NCI-H1436 (cell line): ENCODE measurements around the gene PIK3R2.
A peak's percentile ranks its signal among the peaks of the same experiment; 100 is the strongest.

Source experiments
- DNase-seq: peaks from one replicate; lab custom pipeline; 2025; lab: John Stamatoyannopoulos, UW

Gene PIK3R2

GRCh38 chr19:18123819-18124218 lies 29.1 kb upstream of the PIK3R2 start:
- DNase-seq: no peak

GRCh38 chr19:18126097-18126496 lies 26.9 kb upstream of the PIK3R2 start:
- no peak for DNase-seq

- no peak for DNase-seq
These were observed 24.9 kb upstream of the PIK3R2 start for GRCh38 chr19:18128044-18128443.

- no peak for DNase-seq
These were observed 24.2 kb upstream of the PIK3R2 start for GRCh38 chr19:18128805-18129204.

- DNase-seq: no peak
These were observed 22.3 kb upstream of the PIK3R2 start for GRCh38 chr19:18130523-18131242.

- no peak for DNase-seq
These were observed 20.9 kb upstream of the PIK3R2 start for GRCh38 chr19:18131841-18132596.

- DNase-seq: no peak
These were observed 17.0 kb upstream of the PIK3R2 start for GRCh38 chr19:18135712-18136584.

GRCh38 chr19:18137242-18137641 lies 15.7 kb upstream of the PIK3R2 start:
- DNase-seq: no peak

- no peak for DNase-seq
These were observed 15.2 kb upstream of the PIK3R2 start for GRCh38 chr19:18137657-18138339.

- no peak for DNase-seq
These were observed 12.5 kb upstream of the PIK3R2 start for GRCh38 chr19:18140473-18140872.

GRCh38 chr19:18141031-18141430 lies 11.9 kb upstream of the PIK3R2 start:
- no peak for DNase-seq

GRCh38 chr19:18143902-18144301 lies 9.1 kb upstream of the PIK3R2 start:
- DNase-seq: no peak

GRCh38 chr19:18144361-18144760 lies 8.6 kb upstream of the PIK3R2 start:
- DNase-seq: no peak

GRCh38 chr19:18144906-18145305 lies 8.1 kb upstream of the PIK3R2 start:
- DNase-seq: no peak

GRCh38 chr19:18145391-18145999 lies 7.5 kb upstream of the PIK3R2 start:
- no peak for DNase-seq

- DNase-seq: no peak
These were observed 5.6 kb upstream of the PIK3R2 start for GRCh38 chr19:18147396-18147795.

GRCh38 chr19:18149596-18149975 lies 3.4 kb upstream of the PIK3R2 start:
- no peak for DNase-seq

- no peak for DNase-seq
These were observed 2.0 kb upstream of the PIK3R2 start for GRCh38 chr19:18150776-18151624.

GRCh38 chr19:18152442-18152816 lies 534 bp upstream of the PIK3R2 start:
- peak; percentile 85 for DNase-seq

- DNase-seq: no peak
These were observed 682 bp downstream of the PIK3R2 start for GRCh38 chr19:18153556-18154134.
